AG04450 (cell line): ENCODE measurements around the gene FGF9. TPM values are rescaled to one million over a fixed set of nuclear protein-coding genes. Genes with fewer than 3 reads are reported as not detected.

Source experiments
- CTCF ChIA-PET: fragments of 300-600, 350-600 bp; formaldehyde crosslinking; extraction: SDS; loops from one replicate; lab custom pipeline; 2022; ENCODE audit warnings: antibody characterized with exemption, inconsistent platforms; lab: Charles Lee
- POLR2A ChIA-PET: fragments of 350-600 bp; formaldehyde crosslinking; extraction: SDS; loops from one replicate; lab custom pipeline; 2021; ENCODE audit warnings: antibody characterized with exemption, inconsistent platforms; lab: Yijun Ruan, JAX
- DNase-seq: peaks from one replicate; pipeline ENCODE4 v3.0.0-alpha.2; 2011; ENCODE audit warnings: low read depth, low spot score
- H3K27ac ChIP-seq: one replicate; pipeline ENCODE4 v1.5.1; 2012; ENCODE audit warnings: low read depth, low read length, control low read depth
- H3K27me3 ChIP-seq: one replicate; pipeline ENCODE4 v1.6.0; 2012; ENCODE audit warnings: low read length; ENCODE audit not compliant: control insufficient read depth, insufficient read depth
- H3K4me3 ChIP-seq: 2 replicates; pipeline ENCODE4 v1.5.1; 2011; ENCODE audit warnings: mild to moderate bottlenecking, low read depth, low read length, control low read depth
- H3K9me3 ChIP-seq: 2 replicates; pipeline ENCODE4 v1.5.1; 2012; ENCODE audit warnings: low read length; ENCODE audit not compliant: control insufficient read depth, insufficient read depth
- CTCF ChIP-seq: IDR thresholded peaks from 2 replicates; pipeline ENCODE4 v1.5.1; 2011; ENCODE audit warnings: low read depth, low read length, control low read depth, inconsistent platforms
- polyA plus RNA-seq: library from polyadenylated mRNA; depleted of rRNA; stranded (reverse); fragments of >200 nt; gene quantifications from 2 replicates; pipeline ENCODE4 v1.2.3, GENCODE V29; 2011

Gene FGF9
- polyA plus RNA-seq, 1 experiment: 0.26 TPM

GRCh38 chr13:21694831-21695230 is 24.0 kb downstream of the FGF9 start:
- H3K9me3 ChIP-seq: no peaks in the 10 kb centered on the region
- peaks cover 9% of the 10 kb centered on the region for H3K27me3 ChIP-seq
- no peak overlapping the region for H3K4me3 ChIP-seq
- CTCF ChIA-PET: interaction anchor here (0.6 kb wide), 1 partner anchor 21 kb away, joined by 4 read pairs; no protein-coding TSS in a partner anchor
- no peak overlapping the region for H3K27ac ChIP-seq
- no peak for DNase-seq
- TF ChIP-seq CTCF: no peak
- POLR2A ChIA-PET: no interaction called here

- ChIA-PET POLR2A (no interaction called here), CTCF (interaction anchor here (0.6 kb wide), 1 partner anchor 21 kb away, joined by 4 read pairs; no protein-coding TSS in a partner anchor)
- Histone ChIP-seq H3K4me3 (no peak overlapping the region), H3K27ac (no peak overlapping the region), H3K27me3 (peaks cover 9% of the 10 kb centered on the region), H3K9me3 (no peaks in the 10 kb centered on the region)
- no peak for TF ChIP-seq CTCF
- no peak for DNase-seq
Observed at GRCh38 chr13:21695546-21695945, 24.7 kb downstream of the FGF9 start.

- no peak overlapping the region for H3K27ac ChIP-seq
- DNase-seq: no peak
- no peaks in the 10 kb centered on the region for H3K9me3 ChIP-seq
- no peak for TF ChIP-seq CTCF
- peaks cover 3% of the 10 kb centered on the region for H3K27me3 ChIP-seq
- POLR2A ChIA-PET: no interaction called here
- CTCF ChIA-PET: no interaction called here
- no peak overlapping the region for H3K4me3 ChIP-seq
Observed at GRCh38 chr13:21696865-21697448, 26.1 kb downstream of the FGF9 start.

- H3K4me3 ChIP-seq: no peak overlapping the region
- ChIA-PET POLR2A (no interaction called here), CTCF (interaction anchor here (0.8 kb wide), 1 partner anchor 61 kb away, joined by 3 read pairs; no protein-coding TSS in a partner anchor)
- H3K27ac ChIP-seq: no peak overlapping the region
- H3K9me3 ChIP-seq: no peaks in the 10 kb centered on the region
- TF ChIP-seq CTCF: no peak
- DNase-seq: no peak
- no peaks in the 10 kb centered on the region for H3K27me3 ChIP-seq
Observed at GRCh38 chr13:21698817-21699679, 28.2 kb downstream of the FGF9 start.

GRCh38 chr13:21701460-21701859 is 30.6 kb downstream of the FGF9 start:
- Histone ChIP-seq H3K27ac (no peak overlapping the region), H3K27me3 (no peaks in the 10 kb centered on the region), H3K9me3 (no peaks in the 10 kb centered on the region), H3K4me3 (no peak overlapping the region)
- DNase-seq: no peak
- TF ChIP-seq CTCF: no peak
- POLR2A ChIA-PET: no interaction called here
- CTCF ChIA-PET: no interaction called here
